GM13976 (cell line): ENCODE data around the gene NOXA1.

ENCODE experiments used
- DNase-seq: peaks from one replicate; pipeline ENCODE4 v3.0.0; 2012; ENCODE audit warnings: low spot score
- in situ Hi-C: fragments of 300-500 bp; cut with MboI; formaldehyde crosslinking; loops from one replicate; pipeline ENCODE4 v1.12.0; 2022; ENCODE audit warnings: low sequenced_read_pairs, mixed read lengths, inconsistent platforms; ENCODE audit not compliant: unreplicated experiment
- TF ChIP-seq, protein P1 (sequence below): IDR thresholded peaks from 2 replicates; pipeline ENCODE4 v1.5.1; 2012; ENCODE audit warnings: borderline replicate concordance, mild to moderate bottlenecking; ENCODE audit not compliant: insufficient read depth; ENCODE audit errors: extremely low read depth, missing control alignments, control extremely low read depth

The NOXA1 gene

GRCh38 chr9:137428311-137428630, 5.1 kb downstream of the NOXA1 start:
- in situ Hi-C loops = no loop called here

GRCh38 chr9:137428841-137429545, 5.8 kb downstream of the NOXA1 start:
- DNase-seq = no peak
- TF ChIP-seq, protein P1, sequence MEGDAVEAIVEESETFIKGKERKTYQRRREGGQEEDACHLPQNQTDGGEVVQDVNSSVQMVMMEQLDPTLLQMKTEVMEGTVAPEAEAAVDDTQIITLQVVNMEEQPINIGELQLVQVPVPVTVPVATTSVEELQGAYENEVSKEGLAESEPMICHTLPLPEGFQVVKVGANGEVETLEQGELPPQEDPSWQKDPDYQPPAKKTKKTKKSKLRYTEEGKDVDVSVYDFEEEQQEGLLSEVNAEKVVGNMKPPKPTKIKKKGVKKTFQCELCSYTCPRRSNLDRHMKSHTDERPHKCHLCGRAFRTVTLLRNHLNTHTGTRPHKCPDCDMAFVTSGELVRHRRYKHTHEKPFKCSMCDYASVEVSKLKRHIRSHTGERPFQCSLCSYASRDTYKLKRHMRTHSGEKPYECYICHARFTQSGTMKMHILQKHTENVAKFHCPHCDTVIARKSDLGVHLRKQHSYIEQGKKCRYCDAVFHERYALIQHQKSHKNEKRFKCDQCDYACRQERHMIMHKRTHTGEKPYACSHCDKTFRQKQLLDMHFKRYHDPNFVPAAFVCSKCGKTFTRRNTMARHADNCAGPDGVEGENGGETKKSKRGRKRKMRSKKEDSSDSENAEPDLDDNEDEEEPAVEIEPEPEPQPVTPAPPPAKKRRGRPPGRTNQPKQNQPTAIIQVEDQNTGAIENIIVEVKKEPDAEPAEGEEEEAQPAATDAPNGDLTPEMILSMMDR = no peak
- in situ Hi-C loops = no loop called here

More at GRCh38 chr9:137428311-137428630, 5.1 kb downstream of the NOXA1 start:
- DNase-seq = no peak
- TF ChIP-seq, protein P1 = no peak

DNA sequence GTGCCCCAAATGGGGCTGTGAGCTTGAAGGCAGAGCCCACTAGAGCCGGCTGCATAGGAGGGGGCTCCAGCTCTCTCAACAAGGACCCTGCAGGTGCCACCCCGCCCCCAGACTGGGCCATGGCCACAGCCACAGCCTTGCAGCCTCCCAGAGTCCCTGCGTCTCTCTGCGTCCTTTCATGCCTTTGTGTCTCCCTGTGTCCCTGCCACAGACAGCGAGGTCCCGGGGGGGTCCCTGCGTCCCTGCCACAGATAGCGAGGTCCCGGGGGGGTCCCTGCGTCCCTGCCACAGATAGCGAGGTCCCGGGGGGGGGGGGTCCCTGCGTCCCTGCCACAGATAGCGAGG, 6.3 kb downstream of the NOXA1 start:
- TF ChIP-seq, protein P1 = no peak
- in situ Hi-C loops = no loop called here
- DNase-seq = no peak

DNA sequence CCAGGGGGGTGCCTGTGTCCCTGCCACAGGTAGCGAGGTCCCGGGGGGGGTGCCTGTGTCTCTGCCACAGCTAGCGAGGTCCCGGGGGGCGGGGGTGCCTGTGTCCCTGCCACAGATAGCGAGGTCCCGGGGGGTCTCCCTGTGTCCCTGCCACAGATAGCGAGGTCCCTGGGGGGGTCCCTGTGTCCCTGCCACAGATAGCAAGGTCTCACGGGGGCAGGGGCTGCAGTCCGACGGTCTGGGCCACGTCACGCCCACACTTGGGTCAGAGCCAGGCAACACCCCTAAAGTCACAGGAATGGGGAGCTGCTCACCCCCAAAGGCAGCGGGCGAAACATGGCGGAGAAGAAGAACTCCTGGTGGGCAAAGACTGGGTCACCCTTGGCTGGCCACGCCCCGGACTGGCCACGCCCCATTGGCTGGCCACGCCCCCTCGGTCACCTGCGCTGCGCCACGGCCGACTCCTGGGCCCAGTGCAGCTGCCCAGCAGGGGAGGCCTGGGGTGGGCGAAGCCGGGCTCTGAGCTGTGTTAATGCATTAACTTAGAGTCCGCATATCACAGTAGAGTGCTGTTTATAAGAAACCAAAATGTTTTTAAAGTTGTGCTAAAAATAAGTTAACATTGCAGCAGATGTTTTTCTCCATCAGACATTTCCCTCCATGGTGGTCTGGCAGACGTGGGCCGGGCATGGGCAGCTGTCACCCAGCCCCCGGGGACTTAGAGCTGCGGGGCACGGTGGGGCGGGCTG, 7.0 kb downstream of the NOXA1 start:
- peak; percentile 83 for DNase-seq
- in situ Hi-C loops = no loop called here
- TF ChIP-seq, protein P1 = no peak

DNA sequence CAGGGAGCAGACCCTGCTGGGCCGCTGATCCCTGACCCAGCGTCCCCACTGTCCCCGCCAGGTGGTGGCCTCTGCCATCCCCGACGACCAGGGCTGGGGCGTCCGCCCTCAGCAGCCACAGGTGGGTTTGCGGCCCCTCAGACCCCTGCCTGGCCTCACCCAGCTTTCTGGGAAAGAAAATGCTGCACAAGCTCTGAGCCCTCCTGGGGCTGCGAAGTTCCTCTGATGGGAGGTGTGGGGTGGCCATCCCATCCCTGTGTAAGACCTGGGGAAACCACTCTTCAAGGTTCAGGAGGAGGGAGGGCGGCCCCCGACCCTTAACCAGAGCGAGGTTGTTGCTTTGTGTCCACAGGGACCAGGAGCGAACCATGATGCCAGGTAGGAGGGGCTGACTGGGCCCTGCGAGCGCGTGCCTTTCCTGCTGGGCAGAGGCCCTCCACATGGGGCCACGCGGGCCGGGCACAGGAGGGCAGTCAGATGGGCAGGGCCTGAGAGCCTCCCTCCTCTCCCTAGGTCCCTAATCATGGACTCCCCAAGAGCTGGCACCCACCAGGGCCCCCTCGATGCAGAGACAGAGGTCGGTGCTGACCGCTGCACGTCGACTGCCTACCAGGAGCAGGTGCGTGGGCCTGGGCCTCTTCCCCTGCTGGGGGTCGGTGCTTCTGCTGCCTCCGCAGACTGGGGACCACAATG, 7.7 kb downstream of the NOXA1 start:
- TF ChIP-seq, protein P1 = no peak
- no peak for DNase-seq
- in situ Hi-C loops = no loop called here

GRCh38 chr9:137431416-137431931, 8.3 kb downstream of the NOXA1 start:
- TF ChIP-seq, protein P1 = no peak
- in situ Hi-C loops = no loop called here
- no peak for DNase-seq
